ENCODE data around the gene GALNT8. TPM values are rescaled to one million over a fixed set of nuclear protein-coding genes. Genes with fewer than 3 reads are reported as not detected.
A peak's percentile ranks its signal among the peaks of the same experiment; 100 is the strongest.

Gene GALNT8
- total RNA-seq, 1 experiment from 2014 or later = 8.8 TPM

GRCh38 chr12:4705824-4706223, 14.4 kb upstream of the GALNT8 start:
- no peak overlapping the region for H3K27ac Mint-ChIP-seq
- CTCF ChIA-PET = interaction anchor here (0.6 kb wide), 1 partner anchor 57 kb away, joined by 6 read pairs; no protein-coding TSS in a partner anchor
- no peaks in the 10 kb centered on the region for H3K27me3 Mint-ChIP-seq (ENCODE audit: low read depth)
- no peak for DNase-seq (ENCODE audit: low spot score)
- H3K9me3 Mint-ChIP-seq = no peaks in the 10 kb centered on the region
- peaks cover 15% of the 10 kb centered on the region for H3K36me3 Mint-ChIP-seq
- peaks cover 18% of the 10 kb centered on the region for H3K4me1 Mint-ChIP-seq
- no peak for TF ChIP-seq MXD4 (CRISPR knock-in tag; IDR thresholded peaks at IDR 0.05; ENCODE audit: borderline replicate concordance)
- no peak for TF ChIP-seq STAT6 (CRISPR knock-in tag; conservative IDR thresholded peaks at IDR 0.05; ENCODE audit: low read depth)
- no peak for TF ChIP-seq ZNF317 (CRISPR knock-in tag; IDR thresholded peaks at IDR 0.05; ENCODE audit: borderline replicate concordance, low read depth)
- H3K4me3 Mint-ChIP-seq = no peak overlapping the region
- no peak for ATAC-seq
- POLR2A ChIA-PET = no interaction called here

DNA sequence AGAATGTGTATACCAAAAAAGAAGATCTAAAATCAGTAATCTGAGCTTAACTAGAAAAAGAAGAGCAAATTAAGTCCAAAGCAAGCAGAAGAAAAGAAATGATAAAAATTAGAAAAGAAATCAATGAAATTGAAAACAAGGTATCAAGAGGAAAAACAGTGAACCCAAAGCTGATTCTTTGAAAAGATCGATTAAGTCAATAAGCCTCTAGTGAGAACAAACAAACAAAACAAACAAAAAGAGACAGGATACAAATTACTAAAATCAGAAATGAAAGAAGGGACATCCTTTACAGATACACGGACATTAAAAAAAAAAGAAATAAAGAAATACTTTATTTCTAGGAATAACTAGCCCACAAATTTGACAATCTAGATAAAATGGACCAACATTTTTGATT, 12.9 kb upstream of the GALNT8 start:
- CTCF ChIA-PET = interaction anchor here (0.6 to 1.4 kb wide), 3 partner anchors 56 to 148 kb away, joined by 3 to 4 read pairs (median 3); no protein-coding TSS in a partner anchor
- Mint-ChIP-seq H3K4me1 (peaks cover 19% of the 10 kb centered on the region), H3K9me3 (no peaks in the 10 kb centered on the region), H3K36me3 (peaks cover 15% of the 10 kb centered on the region), H3K27me3 (ENCODE audit: low read depth) (no peaks in the 10 kb centered on the region), H3K4me3 (no peak overlapping the region), H3K27ac (peak overlapping the region; percentile 50)
- POLR2A ChIA-PET = no interaction called here
- no peak for ATAC-seq
- TF ChIP-seq RORB (CRISPR knock-in tag; IDR thresholded peaks at IDR 0.05) (no peak), TEAD4 (CRISPR knock-in tag; IDR thresholded peaks at IDR 0.05) (no peak), JAZF1 (CRISPR knock-in tag; IDR thresholded peaks at IDR 0.05) (no peak), E2F4 (CRISPR knock-in tag; IDR thresholded peaks at IDR 0.05; ENCODE audit: borderline replicate concordance, low read depth) (no peak), NFYB (CRISPR knock-in tag; conservative IDR thresholded peaks at IDR 0.05; ENCODE audit: low read depth) (no peak), NFE2L1 (CRISPR knock-in tag; IDR thresholded peaks at IDR 0.05) (no peak), USF2 (CRISPR knock-in tag; IDR thresholded peaks at IDR 0.05) (no peak)
- DNase-seq (ENCODE audit: low spot score) = no peak

DNA sequence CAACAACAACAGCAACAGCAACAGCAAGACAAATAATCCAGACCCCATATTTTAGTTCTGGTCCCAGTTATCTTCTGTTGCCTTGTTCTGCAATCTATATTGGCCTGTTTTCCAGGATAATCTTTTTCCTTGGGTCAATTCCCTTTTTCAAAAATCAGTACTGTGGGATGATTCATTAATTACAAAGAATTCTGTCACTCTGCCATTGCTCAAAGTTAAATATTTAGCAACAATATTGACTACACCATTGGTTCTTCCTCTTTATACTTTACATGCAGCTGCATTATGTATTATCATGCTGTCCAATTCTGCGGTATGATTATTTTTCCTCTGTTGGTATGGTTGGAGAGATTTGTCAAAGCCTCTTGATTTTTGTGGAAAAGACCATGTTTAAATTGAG, 10.1 kb upstream of the GALNT8 start:
- POLR2A ChIA-PET = no interaction called here
- Mint-ChIP-seq H3K27ac (no peak overlapping the region), H3K27me3 (ENCODE audit: low read depth) (no peaks in the 10 kb centered on the region), H3K4me1 (peaks cover 23% of the 10 kb centered on the region), H3K9me3 (no peaks in the 10 kb centered on the region), H3K36me3 (0 out of 2 replicates have a peak, but pooled peaks cover 2% of the 10 kb centered on the region), H3K4me3 (no peak overlapping the region)
- DNase-seq (ENCODE audit: low spot score) (no peak), ATAC-seq (no peak)
- TF ChIP-seq GRHL2 (CRISPR knock-in tag; IDR thresholded peaks at IDR 0.05; ENCODE audit: insufficient replicate concordance, severe bottlenecking) = no peak
- TF ChIP-seq ZNF671 (CRISPR knock-in tag; IDR thresholded peaks at IDR 0.05) = no peak
- TF ChIP-seq SMAD3 (CRISPR knock-in tag; IDR thresholded peaks at IDR 0.05; ENCODE audit: borderline replicate concordance) = no peak
- TF ChIP-seq FOXJ3 (CRISPR knock-in tag; IDR thresholded peaks at IDR 0.05; ENCODE audit: borderline replicate concordance) = no peak
- no peak for TF ChIP-seq ATF2 (CRISPR knock-in tag; IDR thresholded peaks at IDR 0.05; ENCODE audit: borderline replicate concordance, low read depth)
- TF ChIP-seq PREB (CRISPR knock-in tag; IDR thresholded peaks at IDR 0.05; ENCODE audit: borderline replicate concordance) = no peak
- no peak for TF ChIP-seq FOXP1 (CRISPR knock-in tag; IDR thresholded peaks at IDR 0.05; ENCODE audit: borderline replicate concordance)
- no peak for TF ChIP-seq HMGA2 (CRISPR knock-in tag; IDR thresholded peaks at IDR 0.05)
- no peak for TF ChIP-seq EMX1 (CRISPR knock-in tag; IDR thresholded peaks at IDR 0.05)
- TF ChIP-seq TEAD1 (CRISPR knock-in tag; IDR thresholded peaks at IDR 0.05) = no peak
- TF ChIP-seq ZNF416 (CRISPR knock-in tag; IDR thresholded peaks at IDR 0.05) = no peak
- TF ChIP-seq OVOL2 (CRISPR knock-in tag; IDR thresholded peaks at IDR 0.05; ENCODE audit: borderline replicate concordance) = no peak
- no peak for TF ChIP-seq MYBL2 (CRISPR knock-in tag; IDR thresholded peaks at IDR 0.05)
- CTCF ChIA-PET = no interaction called here
